ENCODE measurements around the gene LTBP1. TPM values are rescaled to one million over a fixed set of nuclear protein-coding genes. Genes with fewer than 3 reads are reported as not detected.

The LTBP1 gene
- polyA plus RNA-seq, 1 donor (not counting 4 experiments of a cell fraction or from before 2014, with no cell fraction given) = 9.2 TPM

DNA sequence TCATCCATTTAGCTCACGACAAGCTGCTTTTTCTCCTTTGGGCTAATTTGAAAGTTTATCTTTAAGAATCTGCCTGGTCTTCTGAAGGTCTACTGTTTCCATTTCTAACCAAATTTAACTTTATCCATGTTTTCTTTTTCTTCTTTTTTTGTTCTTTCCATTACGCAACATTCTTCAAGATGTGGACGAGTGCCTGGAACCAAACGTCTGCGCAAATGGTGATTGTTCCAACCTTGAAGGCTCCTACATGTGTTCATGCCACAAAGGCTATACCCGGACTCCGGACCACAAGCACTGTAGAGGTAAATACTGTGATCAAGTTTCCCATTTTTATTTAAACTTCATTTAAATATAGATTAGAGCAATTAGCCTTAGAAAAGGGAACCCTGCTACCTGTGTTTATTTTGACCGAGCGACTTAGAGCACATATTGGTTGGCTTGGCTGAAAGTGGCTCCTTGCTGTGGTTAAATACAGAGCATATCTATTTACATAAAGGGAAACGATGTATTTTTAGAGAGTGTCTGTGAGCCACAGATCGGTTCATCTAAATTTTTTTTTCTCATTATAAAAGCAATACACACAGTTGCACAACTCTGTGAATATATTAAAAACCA is 346.3 kb downstream of the LTBP1 start:
- dilution Hi-C loops (cut with MboI; ENCODE audit: extremely low pct_ligation_motif_present, low sequenced_read_pairs) = no loop called here

DNA sequence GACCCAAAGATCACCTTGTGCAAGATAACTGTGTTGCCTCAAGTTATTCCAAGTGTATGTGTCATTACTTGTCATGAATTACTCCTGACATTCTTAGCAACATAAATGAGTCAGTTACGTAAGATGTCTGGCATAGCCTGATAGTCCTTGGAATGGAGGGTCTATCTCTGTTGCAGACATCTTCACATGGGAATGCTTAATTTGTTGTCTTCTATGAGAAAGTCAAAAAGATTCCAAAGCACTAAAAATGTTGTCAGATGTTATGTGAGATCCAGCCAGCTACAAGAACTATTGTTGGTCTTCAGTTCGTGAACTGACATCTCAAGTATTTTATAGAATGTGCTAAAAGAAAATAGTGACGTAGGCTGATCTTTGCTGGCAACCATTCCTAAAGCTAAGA is 351.5 kb downstream of the LTBP1 start:
- no peak for TF ChIP-seq EZH2 (IDR thresholded peaks at IDR 0.05; ENCODE audit: low read length)
- TF ChIP-seq, protein P1, sequence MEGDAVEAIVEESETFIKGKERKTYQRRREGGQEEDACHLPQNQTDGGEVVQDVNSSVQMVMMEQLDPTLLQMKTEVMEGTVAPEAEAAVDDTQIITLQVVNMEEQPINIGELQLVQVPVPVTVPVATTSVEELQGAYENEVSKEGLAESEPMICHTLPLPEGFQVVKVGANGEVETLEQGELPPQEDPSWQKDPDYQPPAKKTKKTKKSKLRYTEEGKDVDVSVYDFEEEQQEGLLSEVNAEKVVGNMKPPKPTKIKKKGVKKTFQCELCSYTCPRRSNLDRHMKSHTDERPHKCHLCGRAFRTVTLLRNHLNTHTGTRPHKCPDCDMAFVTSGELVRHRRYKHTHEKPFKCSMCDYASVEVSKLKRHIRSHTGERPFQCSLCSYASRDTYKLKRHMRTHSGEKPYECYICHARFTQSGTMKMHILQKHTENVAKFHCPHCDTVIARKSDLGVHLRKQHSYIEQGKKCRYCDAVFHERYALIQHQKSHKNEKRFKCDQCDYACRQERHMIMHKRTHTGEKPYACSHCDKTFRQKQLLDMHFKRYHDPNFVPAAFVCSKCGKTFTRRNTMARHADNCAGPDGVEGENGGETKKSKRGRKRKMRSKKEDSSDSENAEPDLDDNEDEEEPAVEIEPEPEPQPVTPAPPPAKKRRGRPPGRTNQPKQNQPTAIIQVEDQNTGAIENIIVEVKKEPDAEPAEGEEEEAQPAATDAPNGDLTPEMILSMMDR (optimal IDR thresholded peaks at IDR 0.05 in 1 of 3, IDR thresholded peaks at IDR 0.05 in 1 of 3, conservative IDR thresholded peaks at IDR 0.05 in 1 of 3; ENCODE audit: extremely low read depth in 1 of 3, insufficient read depth in 2 of 3, low read length in 3 of 3) = no peak
- DNase-seq (ENCODE audit: low read depth, low spot score) = no peak

More for the DNA sequence above, 346.3 kb downstream of the LTBP1 start:
- H3K4me2 ChIP-seq (ENCODE audit: control insufficient read depth, extremely low read depth, insufficient read depth, low read depth, low read length) = no peak overlapping the region
- H4K20me1 ChIP-seq (ENCODE audit: control insufficient read depth, extremely low read depth, insufficient read depth, low read length) = no peaks in the 10 kb centered on the region
- DNase-seq (ENCODE audit: low read depth, low spot score) (no peak), FAIRE-seq (no peak)
- H3K27ac ChIP-seq (ENCODE audit: control insufficient read depth, insufficient read depth, low read length) = no peak overlapping the region
- H3K27me3 ChIP-seq (ENCODE audit: control insufficient read depth, extremely low read depth, insufficient read depth, low read length) = no peaks in the 10 kb centered on the region
- no peaks in the 10 kb centered on the region for H3K9me1 ChIP-seq (ENCODE audit: control insufficient read depth, extremely low read depth, insufficient read depth, low read length)
- TF ChIP-seq EZH2 (IDR thresholded peaks at IDR 0.05; ENCODE audit: low read length) = no peak
- TF ChIP-seq, protein P1 (optimal IDR thresholded peaks at IDR 0.05 in 1 of 3, IDR thresholded peaks at IDR 0.05 in 1 of 3, conservative IDR thresholded peaks at IDR 0.05 in 1 of 3; ENCODE audit: extremely low read depth in 1 of 3, insufficient read depth in 2 of 3, low read length in 3 of 3) = no peak
- H3K79me2 ChIP-seq (ENCODE audit: control insufficient read depth, insufficient read depth, low read length) = no peaks in the 10 kb centered on the region
- H2AFZ ChIP-seq (ENCODE audit: control insufficient read depth, low read length) = no peak overlapping the region
- H3K36me3 ChIP-seq (ENCODE audit: control insufficient read depth in 2 of 2, extremely low read depth in 1 of 2, insufficient read depth in 2 of 2, low read length in 2 of 2) = no peaks in the 10 kb centered on the region
- no peak overlapping the region for H3K9ac ChIP-seq (ENCODE audit: control insufficient read depth, extremely low read depth, insufficient read depth, low read length)
- H3K4me3 ChIP-seq (ENCODE audit: control insufficient read depth in 2 of 3, extremely low read depth in 1 of 3, insufficient read depth in 2 of 3, low read depth in 1 of 3, low read length in 3 of 3) = no peak overlapping the region
- peaks cover 6% of the 10 kb centered on the region for H3K4me1 ChIP-seq (ENCODE audit: control insufficient read depth, extremely low read depth, insufficient read depth, low read length)
- no peaks in the 10 kb centered on the region for H3K9me3 ChIP-seq (ENCODE audit: control insufficient read depth, low read depth, low read length)

More for the DNA sequence above, 351.5 kb downstream of the LTBP1 start:
- Histone ChIP-seq H3K27me3 (ENCODE audit: control insufficient read depth, extremely low read depth, insufficient read depth, low read length) (no peaks in the 10 kb centered on the region), H3K36me3 (ENCODE audit: control insufficient read depth in 2 of 2, extremely low read depth in 1 of 2, insufficient read depth in 2 of 2, low read length in 2 of 2) (no peaks in the 10 kb centered on the region), H3K4me1 (ENCODE audit: control insufficient read depth, extremely low read depth, insufficient read depth, low read length) (peaks cover 7% of the 10 kb centered on the region), H3K9ac (ENCODE audit: control insufficient read depth, extremely low read depth, insufficient read depth, low read length) (no peak overlapping the region), H2AFZ (ENCODE audit: control insufficient read depth, low read length) (no peak overlapping the region), H3K27ac (ENCODE audit: control insufficient read depth, insufficient read depth, low read length) (no peak overlapping the region), H3K9me3 (ENCODE audit: control insufficient read depth, low read depth, low read length) (no peaks in the 10 kb centered on the region), H3K79me2 (ENCODE audit: control insufficient read depth, insufficient read depth, low read length) (no peaks in the 10 kb centered on the region), H3K4me2 (ENCODE audit: control insufficient read depth, extremely low read depth, insufficient read depth, low read depth, low read length) (no peak overlapping the region), H3K4me3 (ENCODE audit: control insufficient read depth in 2 of 3, extremely low read depth in 1 of 3, insufficient read depth in 2 of 3, low read depth in 1 of 3, low read length in 3 of 3) (no peak overlapping the region), H3K9me1 (ENCODE audit: control insufficient read depth, extremely low read depth, insufficient read depth, low read length) (no peaks in the 10 kb centered on the region), H4K20me1 (ENCODE audit: control insufficient read depth, extremely low read depth, insufficient read depth, low read length) (no peaks in the 10 kb centered on the region)
- FAIRE-seq = no peak
- dilution Hi-C loops (cut with MboI; ENCODE audit: extremely low pct_ligation_motif_present, low sequenced_read_pairs) = no loop called here

Data from keratinocyte (primary cell).